Measurements from ENCODE around the gene AUP1.

GRCh38 chr2:74548285-74548899 lies 18.9 kb upstream of the AUP1 start:
- TF ChIP-seq CTCF (IDR thresholded peaks at IDR 0.05 in 4 of 5, conservative IDR thresholded peaks at IDR 0.05 in 1 of 5) (no peak), POLR2A (IDR thresholded peaks at IDR 0.05) (no peak)

Data from gastrocnemius medialis (tissue), 4 donors.